GM19240 (cell line): ENCODE results near the gene GMDS.

Source experiments
- DNase-seq: peaks from one replicate; pipeline ENCODE4 v3.0.0; 2011; ENCODE audit warnings: low spot score; ENCODE audit not compliant: insufficient read length

The GMDS gene

GRCh38 chr6:2240961-2241360 is 4.4 kb downstream of the GMDS start:
- DNase-seq, result no peak

GRCh38 chr6:2237001-2237400 is 8.4 kb downstream of the GMDS start:
- DNase-seq, result no peak

DNA sequence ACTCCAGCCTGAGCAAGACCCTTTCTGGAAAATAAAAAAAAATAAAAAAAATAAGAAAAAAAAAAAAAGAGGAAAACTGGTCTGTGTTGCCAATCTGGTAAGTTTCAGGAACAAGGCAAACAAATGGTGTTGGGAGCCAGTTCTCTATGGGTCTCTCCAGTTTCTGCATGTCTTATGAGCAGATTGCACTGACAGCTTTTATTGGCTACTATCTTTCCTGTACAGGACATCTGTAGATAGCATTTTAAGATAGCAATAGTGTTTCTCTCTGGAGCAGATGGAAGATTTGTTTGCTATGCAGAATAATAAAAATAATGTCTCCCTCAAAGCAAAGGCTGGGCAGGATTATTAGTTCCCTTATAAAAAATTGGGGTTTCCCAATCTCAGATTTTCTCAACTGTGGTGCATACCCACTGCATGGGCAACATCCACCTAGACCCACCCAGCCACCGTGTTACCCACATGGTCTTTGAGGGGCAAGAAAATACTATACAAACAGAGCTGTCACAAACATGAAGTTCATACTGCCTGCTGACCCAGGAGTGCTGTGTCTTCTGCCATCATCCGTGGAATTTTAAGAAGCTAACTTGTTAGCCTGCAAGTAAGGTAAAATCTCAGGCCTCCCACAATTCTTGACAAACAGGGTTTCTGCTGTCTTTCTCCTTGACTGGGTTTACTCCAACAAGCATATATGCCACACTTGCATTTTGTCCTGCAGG is 9.5 kb downstream of the GMDS start:
- no peak for DNase-seq

DNA sequence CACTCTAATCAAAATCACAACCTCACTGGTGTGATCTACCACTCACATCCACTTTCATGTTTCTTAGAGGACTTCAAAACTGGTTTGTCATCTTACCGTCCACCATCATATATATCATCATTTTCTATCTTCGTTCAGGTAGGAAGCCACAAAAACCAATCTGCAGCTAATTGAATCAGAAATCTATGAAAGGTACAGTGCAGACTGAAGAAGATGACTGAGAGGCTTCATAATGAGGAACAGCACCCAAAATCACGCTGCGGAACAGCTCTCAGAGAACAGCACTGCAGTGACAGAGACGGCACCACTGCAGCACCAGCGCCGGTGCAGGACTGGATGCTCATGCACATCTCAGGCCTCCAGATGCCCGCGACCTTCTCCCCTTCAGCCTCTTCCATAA is 13.0 kb downstream of the GMDS start:
- DNase-seq, result no peak

GRCh38 chr6:2231438-2231837 is 14.0 kb downstream of the GMDS start:
- DNase-seq, result no peak

DNA sequence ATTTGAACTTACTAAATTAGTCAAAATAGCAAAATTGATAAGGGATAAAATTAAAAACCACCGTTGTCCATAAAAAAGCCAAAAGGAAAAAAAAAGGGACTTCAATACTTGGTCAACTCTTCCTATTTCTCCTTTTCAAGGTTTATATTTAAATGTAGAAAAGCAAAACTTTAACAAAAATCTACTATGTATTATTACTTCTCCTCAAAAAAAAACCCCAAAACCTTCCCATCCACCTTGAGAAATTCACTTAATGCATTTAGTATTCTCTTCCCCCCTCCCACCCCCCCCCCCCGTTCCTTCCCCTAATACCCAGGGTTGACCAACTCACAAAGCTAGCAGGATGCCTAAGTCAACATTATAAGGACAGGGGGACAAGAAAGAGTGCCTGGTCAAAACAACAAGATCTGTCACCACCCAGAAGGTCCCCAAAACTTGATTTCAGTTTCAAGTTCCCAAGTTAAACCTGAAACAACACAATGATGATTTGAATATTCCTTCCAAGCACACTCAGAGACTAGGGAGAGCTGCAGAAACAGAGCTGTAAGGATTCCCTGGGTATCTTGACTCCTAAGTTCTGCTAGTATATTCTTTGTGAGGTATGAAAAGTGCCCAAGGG is 14.6 kb downstream of the GMDS start:
- DNase-seq, result no peak

DNA sequence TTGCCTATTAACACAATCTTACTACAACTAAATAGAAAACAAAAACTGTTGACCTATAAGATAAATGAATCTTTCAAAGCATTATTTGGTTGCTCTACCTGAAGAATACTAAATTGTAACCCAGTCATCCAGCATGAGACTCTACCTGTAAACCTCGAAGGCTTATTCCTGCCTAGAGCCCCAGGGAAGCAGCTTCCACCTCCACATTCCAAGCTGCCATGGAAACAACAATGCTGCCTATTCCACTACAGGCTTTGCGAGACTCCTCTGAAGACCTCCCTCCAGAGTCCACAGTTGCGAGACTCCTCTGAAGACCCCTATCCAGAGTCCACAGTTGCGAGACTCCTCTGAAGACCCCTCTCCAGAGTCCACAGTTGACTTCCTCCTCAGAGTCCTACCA is 15.7 kb downstream of the GMDS start:
- DNase-seq, result no peak

- DNase-seq, result no peak
These were observed 16.4 kb downstream of the GMDS start for GRCh38 chr6:2229039-2229438.

- DNase-seq, result no peak
These were observed 17.0 kb downstream of the GMDS start for GRCh38 chr6:2228392-2228791.

DNA sequence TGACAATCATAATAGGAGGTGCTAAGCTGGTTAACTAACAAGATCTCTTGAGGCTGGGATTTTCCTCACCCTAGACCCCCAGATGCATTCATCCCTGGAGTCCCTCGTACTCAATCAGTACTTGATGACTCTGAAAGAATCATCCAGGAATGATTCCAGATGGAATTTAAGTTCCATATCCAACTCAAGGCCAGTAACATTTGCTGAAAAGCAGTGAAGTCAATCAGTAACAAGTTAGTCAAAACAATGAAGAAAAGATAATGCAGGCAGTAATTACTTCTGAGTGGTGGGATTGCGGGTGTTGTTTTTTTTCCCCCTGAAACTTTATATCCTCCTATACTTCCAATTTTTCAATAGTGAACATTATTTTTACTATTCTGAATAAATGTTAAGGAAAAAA is 18.6 kb downstream of the GMDS start:
- no peak for DNase-seq

GRCh38 chr6:2225422-2226392 is 19.7 kb downstream of the GMDS start:
- no peak for DNase-seq

DNA sequence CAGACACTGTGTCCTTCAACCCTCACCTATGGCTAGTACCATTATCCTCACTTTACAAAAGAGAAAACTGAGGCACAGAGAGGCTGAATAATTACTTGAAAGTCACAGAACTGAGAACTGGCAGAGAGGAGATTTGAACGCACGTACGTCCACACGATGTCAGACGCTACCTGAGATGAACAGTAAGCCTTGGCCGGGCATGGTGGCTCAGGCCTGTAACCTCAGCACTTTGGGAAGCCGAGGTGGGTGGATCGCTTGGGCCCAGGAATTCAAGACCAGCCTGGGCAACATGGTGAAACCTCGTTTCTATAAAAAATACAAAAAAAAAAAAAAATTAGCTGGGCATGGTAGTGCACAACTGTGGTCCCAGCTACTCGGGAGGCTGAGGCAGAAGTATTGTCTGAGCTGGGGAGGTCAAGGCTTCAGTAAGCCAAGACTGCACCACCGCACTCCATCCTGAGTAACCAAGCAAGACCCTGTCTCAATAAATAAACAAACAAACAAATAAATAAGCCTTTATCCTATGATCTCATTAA is 20.5 kb downstream of the GMDS start:
- no peak for DNase-seq

DNA sequence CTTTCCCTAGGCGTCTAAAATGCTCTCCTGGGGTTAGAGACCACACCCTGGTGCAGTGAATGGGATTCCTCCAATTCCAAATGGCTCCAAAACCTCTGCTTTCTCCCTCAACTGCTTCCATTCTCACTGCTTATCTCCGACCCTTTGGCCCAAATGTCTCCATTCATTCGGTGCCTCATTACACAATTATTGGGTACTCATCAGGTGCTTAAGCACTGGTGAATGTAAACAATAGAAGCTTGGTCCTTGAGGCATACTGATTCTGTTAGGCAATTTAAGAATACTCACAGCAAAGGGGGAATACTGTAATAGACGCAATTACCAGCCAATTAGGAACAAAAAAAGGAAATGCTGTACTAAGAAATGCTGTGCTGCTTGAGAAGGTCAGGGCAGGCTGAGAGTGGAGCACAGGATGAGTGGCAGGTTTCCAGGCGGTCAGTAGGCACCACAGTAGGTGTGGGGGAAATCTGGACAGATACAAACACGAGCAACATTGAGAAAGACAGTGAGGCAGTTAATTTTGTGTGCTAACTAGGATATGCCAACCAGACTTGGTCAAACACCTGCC is 23.0 kb downstream of the GMDS start:
- no peak for DNase-seq

- DNase-seq, result peak; percentile 48
These were observed 23.6 kb downstream of the GMDS start for GRCh38 chr6:2221726-2222274.

DNA sequence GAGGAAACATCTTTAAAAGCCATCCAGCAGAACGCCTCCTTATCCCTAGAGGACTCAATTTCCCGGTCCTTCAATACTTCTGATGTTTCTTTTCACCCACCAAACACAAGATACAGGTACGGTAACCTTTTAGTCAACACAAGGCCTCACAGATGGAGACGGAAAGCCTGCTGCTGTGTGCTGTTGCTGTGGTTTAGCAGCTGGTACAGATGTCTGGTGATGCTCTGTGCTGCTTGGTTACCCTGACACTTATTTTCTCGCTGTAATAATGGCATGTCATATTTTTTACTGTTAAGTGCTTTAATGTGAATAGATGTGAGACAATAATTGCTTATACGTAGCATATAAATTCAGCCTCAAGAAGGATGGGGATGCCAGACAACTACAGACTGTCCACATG is 25.3 kb downstream of the GMDS start:
- no peak for DNase-seq

DNA sequence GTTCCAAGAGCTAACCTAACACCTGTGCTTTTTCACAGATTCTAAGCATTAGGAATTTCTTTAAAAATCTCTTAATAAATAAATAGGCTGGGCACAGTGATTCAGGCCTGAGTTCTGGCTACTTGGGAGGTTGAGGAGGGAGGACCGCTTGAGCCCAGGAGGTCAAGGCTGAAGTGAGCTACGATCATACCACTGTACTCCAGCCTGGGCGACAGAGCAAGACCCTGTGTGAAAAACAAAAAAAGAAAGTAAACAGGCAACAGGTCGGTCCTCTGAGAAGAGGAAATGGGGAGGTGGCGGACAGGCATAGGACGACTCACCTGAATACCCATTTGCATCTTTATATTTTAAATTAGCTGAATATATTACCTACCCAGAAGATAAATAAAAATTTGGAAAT is 26.5 kb downstream of the GMDS start:
- no peak for DNase-seq

DNA sequence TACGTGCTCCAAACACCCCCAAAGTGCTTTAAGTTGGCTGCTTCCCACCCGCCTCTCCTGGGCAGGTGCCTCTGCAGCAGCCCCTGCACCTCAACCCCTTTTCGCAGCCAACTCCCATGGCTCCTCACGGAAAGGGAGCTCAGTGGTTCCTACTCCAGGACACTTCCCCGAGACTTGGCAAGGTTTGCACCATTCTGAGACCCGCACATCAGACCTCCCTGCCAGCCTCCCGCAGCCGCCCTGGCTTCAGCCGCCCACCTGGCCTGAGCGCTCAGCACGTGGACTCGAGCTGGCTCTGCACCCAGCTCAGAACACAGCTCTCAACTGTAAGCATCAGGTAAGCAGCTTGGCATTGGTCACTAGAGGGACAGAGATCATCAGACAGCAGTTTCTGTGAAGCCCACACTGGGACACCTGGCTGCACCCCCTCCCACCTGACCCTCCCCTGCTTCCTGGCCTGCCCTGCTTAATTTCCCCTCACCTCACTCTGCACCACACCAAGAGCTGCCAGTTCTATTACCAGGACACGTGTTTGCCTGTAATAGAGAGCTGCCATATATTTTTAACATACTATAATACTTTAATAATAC is 28.5 kb downstream of the GMDS start:
- no peak for DNase-seq

GRCh38 chr6:2215342-2215741 is 30.1 kb downstream of the GMDS start:
- DNase-seq, result no peak

DNA sequence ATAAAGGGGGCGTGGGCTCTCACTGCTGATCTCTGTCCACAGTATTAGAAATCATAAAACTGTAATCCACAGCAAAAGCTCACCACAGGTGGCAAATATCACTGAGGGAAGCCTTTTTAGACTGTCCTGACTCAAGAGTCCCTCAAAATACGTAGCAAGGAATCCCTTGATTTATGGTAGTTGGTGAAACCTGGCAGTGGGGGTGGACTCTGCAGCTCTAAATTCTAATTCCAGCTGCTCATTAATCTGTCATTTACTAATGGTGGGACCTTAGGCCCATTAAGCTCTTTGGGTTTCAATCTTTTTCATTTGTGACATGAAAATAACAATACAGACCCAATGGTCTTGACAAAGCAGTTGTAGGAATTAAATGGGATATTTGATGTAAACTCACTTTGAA is 32.3 kb downstream of the GMDS start:
- no peak for DNase-seq

DNA sequence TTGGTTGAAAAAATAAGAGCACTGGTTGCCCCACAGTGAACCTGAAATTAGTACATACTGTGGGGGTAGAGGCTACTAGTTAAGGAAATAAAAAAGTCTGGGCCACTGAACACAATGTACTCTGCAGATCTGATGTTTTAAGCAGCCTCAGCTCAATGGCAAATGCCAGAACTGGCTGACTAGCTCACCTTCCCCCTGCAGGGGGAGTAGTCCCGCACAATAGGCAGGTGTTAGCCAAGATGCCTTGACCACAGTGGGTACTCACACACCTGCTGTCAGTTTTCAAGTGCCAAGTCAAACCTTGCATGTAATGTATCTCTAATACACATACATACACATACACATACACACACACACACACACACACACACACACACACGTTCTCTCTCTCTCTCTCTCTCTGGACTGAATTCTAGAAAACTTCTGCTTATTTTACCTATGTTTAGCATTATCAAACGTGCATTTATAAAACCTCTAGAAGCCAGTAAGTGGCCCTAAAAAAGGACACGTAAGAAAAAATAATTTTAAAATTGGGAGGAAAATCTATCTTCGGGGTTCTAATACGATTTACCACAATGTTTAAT is 36.1 kb downstream of the GMDS start:
- DNase-seq, result peak; percentile 47

GRCh38 chr6:2208468-2208867 is 36.9 kb downstream of the GMDS start:
- no peak for DNase-seq
